K562 (cell line): ENCODE measurements around the gene NDUFA6. TPM values are rescaled to one million over a fixed set of nuclear protein-coding genes. Genes with fewer than 3 reads are reported as not detected.

ENCODE experiments used
- ATAC-seq: fragments of 200-7000 bp; cut with Tn5 transposase; 3 replicates; pipeline ENCODE4 v1.9.1; 2020; ENCODE audit warnings: moderate library complexity
- BruUV-seq: library from RNA; stranded (reverse); fragments of 400-500 nt; replicated peaks from 2 replicates; lab custom pipeline; 2021; lab: Mats Ljungman, UMichigan
- CTCF ChIA-PET: fragments of 300-600 bp; formaldehyde crosslinking; extraction: SDS; loops from one replicate; lab custom pipeline; 2021; ENCODE audit warnings: low intra/inter-chr PET ratio; lab: Yijun Ruan, JAX
- POLR2A ChIA-PET: fragments of 300-600, 350-650 bp; sonication (Branson Sonifier 250); formaldehyde crosslinking; extraction: SDS; loops from one replicate; lab custom pipeline; 2021; ENCODE audit warnings: antibody characterized with exemption, inconsistent platforms; lab: Yijun Ruan, JAX
- DNase-seq, 4 experiments: peaks; one replicate each; pipeline versions ENCODE4 v3.0.0 to v3.0.0-alpha.2; 2011 to 2018; ENCODE audit warnings: low spot score in 3 of 4, mixed read lengths in 3 of 4; ENCODE audit errors: extremely low read depth in 1 of 4
- FAIRE-seq: peaks from 2 replicates; lab custom pipeline; 2011; peaks lifted over from hg19 to GRCh38; lab: Jason Lieb, UNC
- H2AFZ ChIP-seq: 2 replicates; pipeline ENCODE4 v1.6.0; 2011; ENCODE audit warnings: low read depth, low read length, control low read depth, inconsistent platforms
- H3K27ac ChIP-seq: fragments of 200-600 bp; 3 replicates; pipeline ENCODE4 v1.8.0; 2011; ENCODE audit warnings: low read depth, mild to moderate bottlenecking, control low read depth, inconsistent platforms, low read length, moderate library complexity, mixed read lengths; ENCODE audit errors: extremely low read depth
- H3K27me3 ChIP-seq, 2 experiments: fragments of 300-600 bp in 1 of 2; 2 replicates in 1 of 2; 3 replicates in 1 of 2; pipeline versions ENCODE4 v1.6.0 to v1.8.0; 2011; ENCODE audit warnings: inconsistent platforms in 2 of 2, low read length in 2 of 2, mild to moderate bottlenecking in 1 of 2, mixed read lengths in 1 of 2, moderate library complexity in 1 of 2; ENCODE audit not compliant: control insufficient read depth in 2 of 2, insufficient read depth in 2 of 2
- H3K36me3 ChIP-seq: fragments of 300-600 bp; 3 replicates; pipeline ENCODE4 v1.8.0; 2011; ENCODE audit warnings: mild to moderate bottlenecking, low read length, inconsistent platforms; ENCODE audit not compliant: control insufficient read depth, insufficient read depth
- H3K4me1 ChIP-seq, 2 experiments: fragments of 200-600 bp in 1 of 2; replicated peaks in 1 of 2; 2 replicates in 1 of 2; 3 replicates in 1 of 2; pipeline versions ENCODE4 v1.5.1 to v1.8.0; 2011; ENCODE audit warnings: inconsistent platforms in 2 of 2, low read length in 2 of 2, mild to moderate bottlenecking in 1 of 2, mixed read lengths in 1 of 2, moderate library complexity in 1 of 2; ENCODE audit not compliant: control insufficient read depth in 2 of 2, insufficient read depth in 2 of 2
- H3K4me2 ChIP-seq: 2 replicates; pipeline ENCODE4 v1.6.1; 2011; ENCODE audit warnings: low read length, control low read depth, inconsistent platforms, mixed read lengths; ENCODE audit not compliant: insufficient read depth
- H3K4me3 ChIP-seq: fragments of 200-600 bp; sonication (generic), shearing (Covaris generic); 2 replicates; pipeline ENCODE4 v1.5.1; 2016; ENCODE audit warnings: control low read depth, inconsistent platforms
- H3K79me2 ChIP-seq: fragments of 200-600 bp; 3 replicates; pipeline ENCODE4 v1.8.0; 2011; ENCODE audit warnings: low read length, inconsistent platforms; ENCODE audit not compliant: control insufficient read depth, insufficient read depth
- H3K9ac ChIP-seq, 2 experiments: 2 replicates each; pipeline versions ENCODE4 v1.6.0 to v1.6.1; 2011; ENCODE audit warnings: low read depth in 2 of 2, low read length in 2 of 2, control low read depth in 1 of 2, inconsistent platforms in 1 of 2, mild to moderate bottlenecking in 1 of 2, mixed read lengths in 1 of 2; ENCODE audit not compliant: insufficient read depth in 1 of 2
- H3K9me1 ChIP-seq: one replicate; pipeline ENCODE4 v1.6.0; 2011; ENCODE audit warnings: inconsistent platforms, mild to moderate bottlenecking, low read length, moderate library complexity; ENCODE audit not compliant: control insufficient read depth, insufficient read depth
- H3K9me3 ChIP-seq: replicated peaks from 2 replicates; pipeline ENCODE4 v1.5.1; 2011; ENCODE audit warnings: low read depth, low read length, inconsistent platforms; ENCODE audit not compliant: control insufficient read depth, insufficient read depth
- H4K20me1 ChIP-seq: replicated peaks from 2 replicates; pipeline ENCODE4 v1.6.1; 2011; ENCODE audit warnings: low read length, inconsistent platforms, mixed read lengths; ENCODE audit not compliant: control insufficient read depth, insufficient read depth
- CREB1 ChIP-seq, 2 experiments: sonication (generic) in 1 of 2; formaldehyde crosslinking in 1 of 2; IDR thresholded peaks; 2 replicates each; pipeline versions ENCODE4 v1.6.1 to v1.8.0; 2012 to 2022; ENCODE audit warnings: inconsistent platforms in 1 of 2, mild to moderate bottlenecking in 1 of 2, missing genetic modification reagents in 1 of 2, moderate library complexity in 1 of 2
- ELF4 ChIP-seq: fragments of 450-650 bp; formaldehyde crosslinking; IDR thresholded peaks from 2 replicates; pipeline ENCODE4 v1.4.0; 2022; ENCODE audit warnings: missing genetic modification characterization
- FOXM1 ChIP-seq, 2 experiments: fragments of 450-650 bp in 1 of 2; sonication (generic) in 1 of 2; formaldehyde crosslinking in 1 of 2; IDR thresholded peaks; 2 replicates each; pipeline versions ENCODE4 v1.6.1 to v1.9.0; 2017 to 2022; ENCODE audit warnings: low read depth in 2 of 2, mild to moderate bottlenecking in 2 of 2, missing genetic modification reagents in 1 of 2, moderate library complexity in 1 of 2
- FOXP4 ChIP-seq: sonication (generic); formaldehyde crosslinking; IDR thresholded peaks from 2 replicates; pipeline ENCODE4 v1.8.0; 2022; ENCODE audit warnings: mild to moderate bottlenecking, missing genetic modification reagents, borderline replicate concordance
- MAFG ChIP-seq: fragments of 450-650 bp; conservative IDR thresholded peaks from 2 replicates; pipeline ENCODE4 v1.6.1; 2016; ENCODE audit warnings: missing genetic modification characterization, missing compliant biosample characterization
- MTF1 ChIP-seq: fragments of 250-450 bp; sonication (Bioruptor Pico); IDR thresholded peaks from 2 replicates; pipeline ENCODE4 v1.9.0; 2021; ENCODE audit warnings: moderate library complexity, mild to moderate bottlenecking, inconsistent platforms, borderline replicate concordance
- SRSF9 ChIP-seq: fragments of 200-400 bp; formaldehyde crosslinking; IDR thresholded peaks from 2 replicates; pipeline ENCODE4 v1.6.1; 2017; ENCODE audit warnings: low read depth, low read length, borderline replicate concordance
- ZNF408 ChIP-seq: fragments of 250-450 bp; sonication (Bioruptor Pico); IDR thresholded peaks from 2 replicates; pipeline ENCODE4 v1.4.0; 2020; ENCODE audit warnings: low read depth, mild to moderate bottlenecking, moderate library complexity
- ZNF717 ChIP-seq: fragments of 250-450 bp; sonication (Bioruptor Pico); IDR thresholded peaks from 2 replicates; pipeline ENCODE4 v1.5.0; 2021
- WGBS: fragments of 100-300 bp; shearing (Covaris generic); methylation state at CpG from one replicate; pipeline ENCODE4 v1.1.6; 2016; ENCODE audit warnings: low coverage, mixed read lengths; ENCODE audit not compliant: insufficient coverage; ENCODE audit errors: missing lambda C conversion rate; 5-methylcytosine and 5-hydroxymethylcytosine counted together
- in situ Hi-C: fragments of 300-500 bp; cut with MboI; formaldehyde crosslinking; loops from 4 replicates; pipeline ENCODE4 v1.15.0; 2018; ENCODE audit warnings: inconsistent platforms, mixed read lengths
- intact Hi-C: fragments of 100-400 bp; cut with micrococcal nuclease; formaldehyde crosslinking; loops from 2 replicates; pipeline ENCODE4 v1.14.2; 2022
- polyA plus RNA-seq, 8 experiments: library from polyadenylated mRNA; depleted of rRNA in 4 of 8; stranded (reverse) in 5 of 8; unstranded in 3 of 8; fragments of >200 nt; fragmentation: Nextera tagmentation in 2 of 8; fragmentation: Illumina TruSeq in 1 of 8; extraction: Ambion mirVana in 2 of 8; extraction: Trizol in 1 of 8; gene quantifications; 2 replicates each; pipeline versions ENCODE4 v1.2.1 to v1.2.3, GENCODE V29; 2011 to 2014; ENCODE audit warnings: inconsistent platforms in 1 of 8, missing spikeins in 1 of 8
- total RNA-seq, 7 experiments: library from RNA; depleted of rRNA in 6 of 7; stranded (reverse); fragments of >200 nt in 6 of 7; fragmentation: Illumina TruSeq in 2 of 7; extraction: Trizol in 2 of 7; gene quantifications; 2 replicates each; pipeline versions ENCODE4 v1.2.1 to v1.2.3, GENCODE V29; 2011 to 2021; ENCODE audit warnings: low replicate concordance in 1 of 7
- TF ChIP-seq, protein P1 (sequence below): fragments of 250-450 bp; sonication (Bioruptor Pico); IDR thresholded peaks from 2 replicates; pipeline ENCODE4 v1.4.0; 2020; ENCODE audit warnings: mild to moderate bottlenecking, moderate library complexity, borderline replicate concordance
- TF ChIP-seq, protein P2 (sequence below), 2 experiments: fragments of 200-800 bp in 1 of 2; sonication (Bioruptor generic) in 1 of 2; sonication (generic) in 1 of 2; formaldehyde crosslinking in 1 of 2; IDR thresholded peaks in 1 of 2; conservative IDR thresholded peaks in 1 of 2; 2 replicates each; pipeline versions ENCODE4 v1.5.0 to v1.6.1; 2016 to 2020; ENCODE audit warnings: missing compliant biosample characterization in 1 of 2, missing genetic modification characterization in 1 of 2, missing genetic modification reagents in 1 of 2

NDUFA6 gene
- total and polyA plus RNA-seq, 9 of the 15 experiments (the other 6 are each of a cell fraction or from before 2014, with no cell fraction given), result 90.0 to 474 (median 128) TPM

DNA sequence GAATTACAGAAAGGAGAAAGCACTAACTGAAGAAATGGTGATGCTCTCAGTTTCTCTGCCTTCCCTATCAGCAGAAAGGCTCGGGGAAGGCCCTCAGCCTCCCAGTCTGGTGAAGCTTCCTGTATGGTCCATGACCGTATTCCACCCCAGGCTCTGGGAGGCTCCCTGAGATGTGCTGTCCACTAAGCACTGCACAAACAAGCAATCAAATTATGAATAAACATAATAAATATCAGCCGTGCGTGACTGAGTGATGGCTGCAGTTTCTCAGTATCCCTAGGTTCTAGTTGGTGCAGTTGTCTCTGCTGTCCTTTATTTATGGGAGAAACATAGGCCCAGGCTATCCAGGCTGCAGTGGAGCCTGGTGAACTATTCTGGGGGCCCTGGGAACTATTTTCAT, 7.5 kb downstream of the NDUFA6 start:
- H3K9ac ChIP-seq, result no peak overlapping the region
- peaks cover 52% of the 10 kb centered on the region for H3K36me3 ChIP-seq
- WGBS, result 96% methylated on average over 4 of the region's 4 CpGs
- intact Hi-C loops, result no loop called here
- H3K79me2 ChIP-seq, result peaks cover 30% of the 10 kb centered on the region
- BruUV-seq, result no TSS peak
- POLR2A ChIA-PET, result no interaction called here
- DNase-seq (no peak), ATAC-seq (no peak), FAIRE-seq (no peak)
- H3K4me1 ChIP-seq, result peaks cover 10% of the 10 kb centered on the region in 2 experiments
- H3K9me3 ChIP-seq, result no peaks in the 10 kb centered on the region
- H2AFZ ChIP-seq, result no peak overlapping the region
- H3K27me3 ChIP-seq, result no peaks in the 10 kb centered on the region
- H3K27ac ChIP-seq, result no peak overlapping the region
- H3K4me3 ChIP-seq, result no peak overlapping the region
- no peaks in the 10 kb centered on the region for H3K9me1 ChIP-seq
- CTCF ChIA-PET, result no interaction called here
- TF ChIP-seq SRSF9 (no peak), MTF1 (CRISPR knock-in tag) (no peak), ZNF717 (no peak), MAFG (tag) (no peak), ZNF408 (no peak), ELF4 (no peak), FOXM1 (IDR thresholded peaks at IDR 0.05; ENCODE audit: low read depth) (no peak), FOXM1 (CRISPR knock-in tag; IDR thresholded peaks at IDR 0.05; ENCODE audit: low read depth) (no peak), CREB1 (IDR thresholded peaks at IDR 0.05) (no peak), CREB1 (CRISPR knock-in tag; IDR thresholded peaks at IDR 0.05) (no peak), FOXP4 (no peak)
- TF ChIP-seq, protein P1, sequence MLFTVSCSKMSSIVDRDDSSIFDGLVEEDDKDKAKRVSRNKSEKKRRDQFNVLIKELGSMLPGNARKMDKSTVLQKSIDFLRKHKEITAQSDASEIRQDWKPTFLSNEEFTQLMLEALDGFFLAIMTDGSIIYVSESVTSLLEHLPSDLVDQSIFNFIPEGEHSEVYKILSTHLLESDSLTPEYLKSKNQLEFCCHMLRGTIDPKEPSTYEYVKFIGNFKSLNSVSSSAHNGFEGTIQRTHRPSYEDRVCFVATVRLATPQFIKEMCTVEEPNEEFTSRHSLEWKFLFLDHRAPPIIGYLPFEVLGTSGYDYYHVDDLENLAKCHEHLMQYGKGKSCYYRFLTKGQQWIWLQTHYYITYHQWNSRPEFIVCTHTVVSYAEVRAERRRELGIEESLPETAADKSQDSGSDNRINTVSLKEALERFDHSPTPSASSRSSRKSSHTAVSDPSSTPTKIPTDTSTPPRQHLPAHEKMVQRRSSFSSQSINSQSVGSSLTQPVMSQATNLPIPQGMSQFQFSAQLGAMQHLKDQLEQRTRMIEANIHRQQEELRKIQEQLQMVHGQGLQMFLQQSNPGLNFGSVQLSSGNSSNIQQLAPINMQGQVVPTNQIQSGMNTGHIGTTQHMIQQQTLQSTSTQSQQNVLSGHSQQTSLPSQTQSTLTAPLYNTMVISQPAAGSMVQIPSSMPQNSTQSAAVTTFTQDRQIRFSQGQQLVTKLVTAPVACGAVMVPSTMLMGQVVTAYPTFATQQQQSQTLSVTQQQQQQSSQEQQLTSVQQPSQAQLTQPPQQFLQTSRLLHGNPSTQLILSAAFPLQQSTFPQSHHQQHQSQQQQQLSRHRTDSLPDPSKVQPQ (CRISPR knock-in tag), result no peak
- TF ChIP-seq, protein P2, sequence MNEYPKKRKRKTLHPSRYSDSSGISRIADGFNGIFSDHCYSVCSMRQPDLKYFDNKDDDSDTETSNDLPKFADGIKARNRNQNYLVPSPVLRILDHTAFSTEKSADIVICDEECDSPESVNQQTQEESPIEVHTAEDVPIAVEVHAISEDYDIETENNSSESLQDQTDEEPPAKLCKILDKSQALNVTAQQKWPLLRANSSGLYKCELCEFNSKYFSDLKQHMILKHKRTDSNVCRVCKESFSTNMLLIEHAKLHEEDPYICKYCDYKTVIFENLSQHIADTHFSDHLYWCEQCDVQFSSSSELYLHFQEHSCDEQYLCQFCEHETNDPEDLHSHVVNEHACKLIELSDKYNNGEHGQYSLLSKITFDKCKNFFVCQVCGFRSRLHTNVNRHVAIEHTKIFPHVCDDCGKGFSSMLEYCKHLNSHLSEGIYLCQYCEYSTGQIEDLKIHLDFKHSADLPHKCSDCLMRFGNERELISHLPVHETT (CRISPR knock-in tag; conservative IDR thresholded peaks at IDR 0.05 in 1 of 2, IDR thresholded peaks at IDR 0.05 in 1 of 2), result no peak
- no peaks in the 10 kb centered on the region for H4K20me1 ChIP-seq
- in situ Hi-C loops, result no loop called here
- no peak overlapping the region for H3K4me2 ChIP-seq
